ENCODE results near the gene MRFAP1L1. TPM values are rescaled to one million over a fixed set of nuclear protein-coding genes. Genes with fewer than 3 reads are reported as not detected.

MRFAP1L1 gene
- polyA plus RNA-seq, 3 donors, result 7.6 to 19.1 (median 13.8) TPM

DNA sequence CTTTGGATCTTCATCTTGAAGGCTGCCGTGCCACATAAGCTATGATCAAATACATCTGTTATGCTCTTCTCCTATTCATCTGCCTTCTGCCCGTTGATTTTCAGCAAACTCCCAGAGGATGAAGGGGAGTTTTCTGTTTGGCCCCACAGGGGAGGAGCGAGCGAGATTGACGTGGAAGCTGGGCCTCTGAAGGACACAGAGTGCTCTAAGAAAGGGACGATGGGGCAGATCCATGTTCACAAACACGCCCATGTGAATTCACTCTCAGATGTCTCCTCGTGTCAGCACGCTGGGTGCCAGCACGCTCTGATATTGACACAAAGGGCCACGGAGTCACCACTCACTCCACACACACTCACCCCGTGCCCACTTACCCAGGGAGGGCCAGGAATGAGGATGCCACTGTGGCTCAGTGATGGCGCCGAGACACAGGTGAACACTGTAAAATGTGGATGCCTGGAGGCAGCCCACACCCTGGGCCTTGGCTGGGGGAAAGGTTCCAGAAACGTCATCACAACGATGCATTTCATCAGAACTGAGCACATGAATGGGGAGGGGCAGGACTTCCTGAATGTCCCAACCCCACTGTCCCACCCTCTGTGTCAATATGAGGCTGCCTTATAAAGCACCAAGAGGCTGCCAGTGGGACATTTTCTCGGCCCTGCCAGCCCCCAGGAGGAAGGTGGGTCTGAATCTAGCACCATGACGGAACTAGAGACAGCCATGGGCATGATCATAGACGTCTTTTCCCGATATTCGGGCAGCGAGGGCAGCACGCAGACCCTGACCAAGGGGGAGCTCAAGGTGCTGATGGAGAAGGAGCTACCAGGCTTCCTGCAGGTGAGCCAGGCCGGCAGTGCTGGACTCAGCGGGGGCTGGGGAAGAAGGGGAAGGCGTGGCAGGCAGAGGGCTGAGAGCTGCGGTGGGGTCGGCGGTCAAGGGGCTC is 16.2 kb downstream of the MRFAP1L1 start, which contains the start of gene S100P:
TSS of gene S100P (plus strand) at position 648 of the 946 bp plus-strand sequence. CDS start at position 703, 55 bp downstream.
- DNase-seq, result peak; percentile 34 to 77 (median 54)
- H3K36me3 Mint-ChIP-seq, result peaks cover 3% of the 10 kb centered on the region in 2 donors
- Histone ChIP-seq H3K27ac (ENCODE audit: low read depth in 1 of 2, low read length in 2 of 2) (peak within 1 kb of the TSS; percentile 72 to 77), H3K79me2 (ENCODE audit: insufficient read depth, low read length) (peaks cover 20% of the 10 kb centered on the region), H3K4me1 (ENCODE audit: control insufficient read depth in 1 of 2, insufficient read depth in 2 of 2, low read length in 2 of 2) (peaks cover 45 to 63% of the 10 kb centered on the region in 2 donors), H3K36me3 (replicated peaks in 1 of 2; ENCODE audit: control insufficient read depth in 1 of 2, insufficient read depth in 2 of 2, low read length in 2 of 2) (no peaks in the 10 kb centered on the region), H3K9ac (ENCODE audit: insufficient read depth, low read length, poor library complexity, severe bottlenecking) (peak within 1 kb of the TSS; percentile 55), H2AFZ (ENCODE audit: insufficient read depth, low read depth, low read length, poor library complexity, severe bottlenecking) (peak within 1 kb of the TSS; percentile 73), H4K20me1 (ENCODE audit: insufficient read depth, low read length) (no peaks in the 10 kb centered on the region), H3K4me2 (replicated peaks; ENCODE audit: extremely low read depth, low read length, poor library complexity, severe bottlenecking) (peak within 1 kb of the TSS; percentile 65), H3K9me3 (replicated peaks in 1 of 2; ENCODE audit: control insufficient read depth in 1 of 2, insufficient read depth in 1 of 2, low read length in 2 of 2) (no peaks in the 10 kb centered on the region), H3K27me3 (ENCODE audit: control insufficient read depth in 2 of 2, insufficient read depth in 2 of 2, low read length in 2 of 2) (no peaks in the 10 kb centered on the region), H3K4me3 (replicated peaks in 1 of 3; ENCODE audit: low read depth in 2 of 3, low read length in 3 of 3) (peak within 1 kb of the TSS; percentile 5 to 67 (median 21))
- WGBS (ENCODE audit: insufficient coverage), result 88% methylated on average over 24 of the region's 29 CpGs
- TF ChIP-seq, protein P1, sequence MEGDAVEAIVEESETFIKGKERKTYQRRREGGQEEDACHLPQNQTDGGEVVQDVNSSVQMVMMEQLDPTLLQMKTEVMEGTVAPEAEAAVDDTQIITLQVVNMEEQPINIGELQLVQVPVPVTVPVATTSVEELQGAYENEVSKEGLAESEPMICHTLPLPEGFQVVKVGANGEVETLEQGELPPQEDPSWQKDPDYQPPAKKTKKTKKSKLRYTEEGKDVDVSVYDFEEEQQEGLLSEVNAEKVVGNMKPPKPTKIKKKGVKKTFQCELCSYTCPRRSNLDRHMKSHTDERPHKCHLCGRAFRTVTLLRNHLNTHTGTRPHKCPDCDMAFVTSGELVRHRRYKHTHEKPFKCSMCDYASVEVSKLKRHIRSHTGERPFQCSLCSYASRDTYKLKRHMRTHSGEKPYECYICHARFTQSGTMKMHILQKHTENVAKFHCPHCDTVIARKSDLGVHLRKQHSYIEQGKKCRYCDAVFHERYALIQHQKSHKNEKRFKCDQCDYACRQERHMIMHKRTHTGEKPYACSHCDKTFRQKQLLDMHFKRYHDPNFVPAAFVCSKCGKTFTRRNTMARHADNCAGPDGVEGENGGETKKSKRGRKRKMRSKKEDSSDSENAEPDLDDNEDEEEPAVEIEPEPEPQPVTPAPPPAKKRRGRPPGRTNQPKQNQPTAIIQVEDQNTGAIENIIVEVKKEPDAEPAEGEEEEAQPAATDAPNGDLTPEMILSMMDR (IDR thresholded peaks at IDR 0.05), result no peak
- intact Hi-C loops (cut with micrococcal nuclease), result no loop called here
- H3K27ac Mint-ChIP-seq, result peak within 1 kb of the TSS; percentile 63 to 92 (median 85)
- H3K27me3 Mint-ChIP-seq (ENCODE audit: low read depth in 3 of 3), result peaks cover 0 to 6% (median 0%) of the 10 kb centered on the region in 3 donors
- H3K9me3 Mint-ChIP-seq, result no peaks in the 10 kb centered on the region
- H3K4me1 Mint-ChIP-seq, result peaks cover 68% of the 10 kb centered on the region
- peak within 1 kb of the TSS; percentile 62 to 83 for H3K4me3 Mint-ChIP-seq

DNA sequence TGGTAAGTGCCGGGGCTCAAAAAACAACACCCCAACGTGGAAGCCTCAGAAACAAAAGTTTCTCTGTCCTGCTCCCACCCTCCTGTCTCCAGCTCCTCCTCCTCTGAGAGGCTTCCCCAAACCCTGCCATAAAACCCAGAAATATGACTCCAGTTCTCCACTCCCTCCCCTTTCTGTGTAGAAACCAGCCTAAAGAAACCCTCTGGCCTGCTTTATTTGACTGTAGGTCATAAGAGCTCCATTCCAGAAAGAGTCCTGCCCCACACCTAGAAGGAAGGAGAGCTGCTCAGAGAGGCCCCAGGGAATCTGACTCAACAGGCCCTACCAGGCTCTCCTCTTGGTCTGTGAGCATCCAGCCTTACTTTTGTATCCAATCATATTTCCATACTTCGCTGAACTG is 16.9 kb downstream of the MRFAP1L1 start:
- Mint-ChIP-seq H3K9me3 (peaks cover 0 to 2% (median 0%) of the 10 kb centered on the region in 7 donors), H3K27me3 (ENCODE audit: low read depth in 3 of 3) (peaks cover 0 to 8% (median 0%) of the 10 kb centered on the region in 3 donors), H3K27ac (peak overlapping the region; percentile 7 to 87 (median 82)), H3K36me3 (peaks cover 3% of the 10 kb centered on the region in 2 donors), H3K4me3 (no peak overlapping the region), H3K4me1 (peaks cover 71% of the 10 kb centered on the region)
- H3K27me3 ChIP-seq (ENCODE audit: control insufficient read depth in 2 of 2, insufficient read depth in 2 of 2, low read length in 2 of 2), result no peaks in the 10 kb centered on the region
- peaks cover 45 to 63% of the 10 kb centered on the region in 2 donors for H3K4me1 ChIP-seq (ENCODE audit: control insufficient read depth in 1 of 2, insufficient read depth in 2 of 2, low read length in 2 of 2)
- H3K79me2 ChIP-seq (ENCODE audit: insufficient read depth, low read length), result peaks cover 20% of the 10 kb centered on the region
- intact Hi-C loops (cut with micrococcal nuclease), result no loop called here
- H4K20me1 ChIP-seq (ENCODE audit: insufficient read depth, low read length), result no peaks in the 10 kb centered on the region
- no peaks in the 10 kb centered on the region for H3K36me3 ChIP-seq (replicated peaks in 1 of 2; ENCODE audit: control insufficient read depth in 1 of 2, insufficient read depth in 2 of 2, low read length in 2 of 2)
- no peak overlapping the region for H3K9ac ChIP-seq (ENCODE audit: insufficient read depth, low read length, poor library complexity, severe bottlenecking)
- TF ChIP-seq, protein P1 (IDR thresholded peaks at IDR 0.05), result no peak
- WGBS (ENCODE audit: insufficient coverage), result no CpG with 5 or more reads among the region's 3 CpGs
- DNase-seq, result no peak
- no peak overlapping the region for H3K27ac ChIP-seq (ENCODE audit: low read depth in 1 of 2, low read length in 2 of 2)
- H3K9me3 ChIP-seq (replicated peaks in 1 of 2; ENCODE audit: control insufficient read depth in 1 of 2, insufficient read depth in 1 of 2, low read length in 2 of 2), result no peaks in the 10 kb centered on the region
- H3K4me3 ChIP-seq (replicated peaks in 1 of 3; ENCODE audit: low read depth in 2 of 3, low read length in 3 of 3), result no peak overlapping the region
- H2AFZ ChIP-seq (ENCODE audit: insufficient read depth, low read depth, low read length, poor library complexity, severe bottlenecking), result no peak overlapping the region
- H3K4me2 ChIP-seq (replicated peaks; ENCODE audit: extremely low read depth, low read length, poor library complexity, severe bottlenecking), result no peak overlapping the region
